ENCODE data around the gene DMD.
"Not testable (repeated sequence)": the region's sequence is repeated elsewhere in the genome, so short reads cannot be mapped to it uniquely, and the experiment has no call there.

Gene DMD

GRCh38 chrX:32562261-32562660 is 649.1 kb downstream of the DMD start:
- Mint-ChIP-seq H3K36me3 (ENCODE audit: low read depth) (no peaks in the 10 kb centered on the region), H3K27me3 (ENCODE audit: low read depth) (no peaks in the 10 kb centered on the region), H3K4me3 (no peak overlapping the region), H3K27ac (no peak overlapping the region), H3K9me3 (no peaks in the 10 kb centered on the region), H3K4me1 (ENCODE audit: low read depth) (no peaks in the 10 kb centered on the region)
- DNase-seq (ENCODE audit: low spot score) = no peak

DNA sequence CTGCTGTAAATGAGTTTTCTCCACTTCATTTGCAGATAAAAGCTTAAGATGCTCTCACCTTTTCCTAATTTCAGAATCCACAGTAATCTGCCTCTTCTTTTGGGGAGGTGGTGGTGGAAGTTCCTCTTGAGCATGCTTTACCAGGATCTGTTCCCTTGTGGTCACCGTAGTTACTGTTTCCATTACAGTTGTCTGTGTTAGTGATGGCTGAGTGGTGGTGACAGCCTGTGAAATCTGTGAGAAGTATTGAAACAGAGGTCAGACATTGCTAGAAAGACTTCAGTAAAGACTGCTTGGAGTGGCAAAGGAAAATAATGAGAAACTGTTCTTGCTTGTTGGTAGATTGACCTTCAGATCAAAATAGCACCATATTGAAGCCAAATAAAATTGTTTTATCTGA is 666.2 kb downstream of the DMD start:
- H3K4me1 Mint-ChIP-seq (ENCODE audit: low read depth) = no peaks in the 10 kb centered on the region
- no peaks in the 10 kb centered on the region for H3K9me3 Mint-ChIP-seq
- H3K36me3 Mint-ChIP-seq (ENCODE audit: low read depth) = no peaks in the 10 kb centered on the region
- H3K27ac Mint-ChIP-seq = no peak overlapping the region
- no peak overlapping the region for H3K4me3 Mint-ChIP-seq
- H3K27me3 Mint-ChIP-seq (ENCODE audit: low read depth) = no peaks in the 10 kb centered on the region
- no peak for DNase-seq (ENCODE audit: low spot score)

DNA sequence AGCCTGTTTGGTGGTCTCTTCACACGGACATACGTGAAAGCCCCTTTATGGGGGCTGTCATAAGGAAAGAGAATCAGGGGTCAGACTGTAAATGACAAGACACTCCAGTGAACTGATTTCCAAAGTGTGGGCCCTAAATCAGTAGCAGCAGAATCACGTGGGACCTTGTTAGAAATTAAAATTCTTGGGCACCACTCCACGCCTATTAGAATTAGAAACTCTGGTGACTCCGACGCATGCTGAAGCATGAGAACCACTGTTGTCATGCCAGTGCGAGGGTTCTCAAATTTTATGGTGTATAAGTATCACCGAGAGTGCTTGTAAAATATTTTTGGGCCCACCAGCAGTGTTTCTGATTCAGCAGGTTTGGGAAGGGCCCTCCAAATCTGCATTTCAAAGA is 672.8 kb downstream of the DMD start:
- DNase-seq (ENCODE audit: low spot score) = no peak
- Mint-ChIP-seq H3K27me3 (ENCODE audit: low read depth) (no peaks in the 10 kb centered on the region), H3K36me3 (ENCODE audit: low read depth) (no peaks in the 10 kb centered on the region), H3K4me3 (no peak overlapping the region), H3K27ac (no peak overlapping the region), H3K9me3 (no peaks in the 10 kb centered on the region), H3K4me1 (ENCODE audit: low read depth) (no peaks in the 10 kb centered on the region)

- Mint-ChIP-seq H3K36me3 (ENCODE audit: low read depth) (no peaks in the 10 kb centered on the region), H3K27ac (no peak overlapping the region), H3K4me3 (no peak overlapping the region), H3K9me3 (no peaks in the 10 kb centered on the region), H3K27me3 (ENCODE audit: low read depth) (no peaks in the 10 kb centered on the region), H3K4me1 (ENCODE audit: low read depth) (no peaks in the 10 kb centered on the region)
- no peak for DNase-seq (ENCODE audit: low spot score)
Measured at GRCh38 chrX:32533848-32534247, 677.5 kb downstream of the DMD start.

GRCh38 chrX:32532262-32532661 is 679.1 kb downstream of the DMD start:
- H3K27ac Mint-ChIP-seq = no peak overlapping the region
- no peaks in the 10 kb centered on the region for H3K27me3 Mint-ChIP-seq (ENCODE audit: low read depth)
- H3K4me1 Mint-ChIP-seq (ENCODE audit: low read depth) = no peaks in the 10 kb centered on the region
- H3K4me3 Mint-ChIP-seq = no peak overlapping the region
- H3K9me3 Mint-ChIP-seq = no peaks in the 10 kb centered on the region
- DNase-seq (ENCODE audit: low spot score) = no peak
- H3K36me3 Mint-ChIP-seq (ENCODE audit: low read depth) = no peaks in the 10 kb centered on the region

DNA sequence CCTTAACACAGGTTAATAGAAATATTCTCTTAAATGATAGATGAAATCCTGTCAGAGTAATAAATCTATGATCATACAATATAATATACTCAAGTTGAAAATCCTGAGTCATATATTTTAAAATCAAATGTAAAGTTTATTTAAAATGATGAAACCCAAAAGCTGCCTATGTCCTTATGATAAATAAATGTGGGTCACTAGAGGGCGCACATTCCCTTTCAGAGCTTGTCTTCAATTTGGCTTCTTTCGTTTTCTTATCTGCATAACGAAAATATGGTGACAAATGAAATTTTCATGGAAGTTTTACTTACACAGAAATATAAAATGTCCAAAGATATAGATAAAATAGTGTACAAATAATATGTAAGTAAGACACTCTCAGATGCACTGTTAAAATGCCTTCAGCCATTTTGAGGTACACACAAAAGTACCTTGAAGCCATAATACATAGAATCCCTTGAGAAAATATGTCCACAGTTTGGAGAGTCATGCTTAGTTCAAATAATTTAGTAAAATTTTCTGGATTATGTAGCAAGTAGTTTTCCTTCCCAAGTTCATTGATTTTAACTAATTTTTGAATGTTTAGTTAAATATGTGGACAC is 680.4 kb downstream of the DMD start:
- H3K27ac Mint-ChIP-seq = no peak overlapping the region
- no peaks in the 10 kb centered on the region for H3K9me3 Mint-ChIP-seq
- H3K36me3 Mint-ChIP-seq (ENCODE audit: low read depth) = no peaks in the 10 kb centered on the region
- H3K4me1 Mint-ChIP-seq (ENCODE audit: low read depth) = no peaks in the 10 kb centered on the region
- H3K27me3 Mint-ChIP-seq (ENCODE audit: low read depth) = no peaks in the 10 kb centered on the region
- H3K4me3 Mint-ChIP-seq = no peak overlapping the region
- DNase-seq (ENCODE audit: low spot score) = no peak

GRCh38 chrX:32528451-32528850 is 682.9 kb downstream of the DMD start:
- H3K4me1 Mint-ChIP-seq (ENCODE audit: low read depth); H3K9me3 Mint-ChIP-seq; H3K27me3 Mint-ChIP-seq (ENCODE audit: low read depth); H3K36me3 Mint-ChIP-seq (ENCODE audit: low read depth); H3K4me3 Mint-ChIP-seq; H3K27ac Mint-ChIP-seq; DNase-seq (ENCODE audit: low spot score): not testable (repeated sequence)

GRCh38 chrX:32525234-32525633 is 686.1 kb downstream of the DMD start:
- Mint-ChIP-seq H3K36me3 (ENCODE audit: low read depth) (no peaks in the 10 kb centered on the region), H3K27ac (no peak overlapping the region), H3K9me3 (no peaks in the 10 kb centered on the region), H3K4me1 (ENCODE audit: low read depth) (no peaks in the 10 kb centered on the region), H3K27me3 (ENCODE audit: low read depth) (no peaks in the 10 kb centered on the region), H3K4me3 (no peak overlapping the region)
- no peak for DNase-seq (ENCODE audit: low spot score)

GRCh38 chrX:32524385-32524784 is 687.0 kb downstream of the DMD start:
- Mint-ChIP-seq H3K4me3 (no peak overlapping the region), H3K36me3 (ENCODE audit: low read depth) (no peaks in the 10 kb centered on the region), H3K9me3 (no peaks in the 10 kb centered on the region), H3K27me3 (ENCODE audit: low read depth) (no peaks in the 10 kb centered on the region), H3K4me1 (ENCODE audit: low read depth) (no peaks in the 10 kb centered on the region), H3K27ac (no peak overlapping the region)
- DNase-seq (ENCODE audit: low spot score) = no peak

GRCh38 chrX:32520789-32521188 is 690.6 kb downstream of the DMD start:
- H3K4me3 Mint-ChIP-seq = no peak overlapping the region
- H3K4me1 Mint-ChIP-seq (ENCODE audit: low read depth) = no peaks in the 10 kb centered on the region
- no peak overlapping the region for H3K27ac Mint-ChIP-seq
- no peaks in the 10 kb centered on the region for H3K27me3 Mint-ChIP-seq (ENCODE audit: low read depth)
- no peaks in the 10 kb centered on the region for H3K36me3 Mint-ChIP-seq (ENCODE audit: low read depth)
- H3K9me3 Mint-ChIP-seq = no peaks in the 10 kb centered on the region
- DNase-seq (ENCODE audit: low spot score) = no peak

GRCh38 chrX:32514986-32515385 is 696.4 kb downstream of the DMD start:
- H3K36me3 Mint-ChIP-seq (ENCODE audit: low read depth) = no peaks in the 10 kb centered on the region
- H3K4me3 Mint-ChIP-seq = no peak overlapping the region
- no peak overlapping the region for H3K27ac Mint-ChIP-seq
- DNase-seq (ENCODE audit: low spot score) = no peak
- no peaks in the 10 kb centered on the region for H3K27me3 Mint-ChIP-seq (ENCODE audit: low read depth)
- no peaks in the 10 kb centered on the region for H3K4me1 Mint-ChIP-seq (ENCODE audit: low read depth)
- no peaks in the 10 kb centered on the region for H3K9me3 Mint-ChIP-seq

DNA sequence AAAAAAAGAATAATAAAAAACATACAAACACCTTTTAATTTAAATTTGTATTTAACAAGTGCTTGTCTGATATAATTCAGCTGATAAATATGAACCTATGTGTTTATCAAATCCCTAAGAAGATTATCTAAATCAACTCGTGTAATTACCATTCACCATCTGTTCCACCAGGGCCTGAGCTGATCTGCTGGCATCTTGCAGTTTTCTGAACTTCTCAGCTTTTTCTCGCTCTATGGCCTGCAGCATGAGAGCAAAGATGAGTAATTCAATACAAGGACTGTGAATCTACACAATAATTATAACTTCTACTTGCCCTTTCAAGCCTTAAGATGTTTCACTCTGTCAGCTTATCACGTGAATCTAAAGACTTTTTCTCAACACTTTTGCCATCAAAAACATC is 709.7 kb downstream of the DMD start:
- no peaks in the 10 kb centered on the region for H3K27me3 Mint-ChIP-seq (ENCODE audit: low read depth)
- H3K4me1 Mint-ChIP-seq (ENCODE audit: low read depth) = no peaks in the 10 kb centered on the region
- no peak overlapping the region for H3K27ac Mint-ChIP-seq
- DNase-seq (ENCODE audit: low spot score) = no peak
- H3K4me3 Mint-ChIP-seq = no peak overlapping the region
- no peaks in the 10 kb centered on the region for H3K9me3 Mint-ChIP-seq
- no peaks in the 10 kb centered on the region for H3K36me3 Mint-ChIP-seq (ENCODE audit: low read depth)

DNA sequence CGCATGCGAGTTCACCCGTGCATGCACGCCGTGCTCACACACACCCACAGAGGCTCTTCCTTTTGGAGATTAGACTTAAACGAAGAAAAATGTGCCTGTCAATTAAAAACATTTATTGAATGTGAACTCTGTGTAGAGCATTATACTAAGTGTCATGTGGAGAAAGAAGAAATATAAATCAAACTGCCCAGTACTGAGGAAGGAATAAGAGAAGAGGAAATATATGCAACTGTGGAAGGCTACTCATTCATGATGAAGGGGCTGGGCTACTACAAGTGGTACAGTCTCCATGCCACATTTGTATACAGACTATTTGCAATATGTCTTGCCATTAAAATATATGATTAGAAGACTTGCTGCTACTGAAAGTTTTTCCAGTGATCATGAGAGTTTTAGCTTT is 714.7 kb downstream of the DMD start:
- H3K4me3 Mint-ChIP-seq = no peak overlapping the region
- no peaks in the 10 kb centered on the region for H3K27me3 Mint-ChIP-seq (ENCODE audit: low read depth)

GRCh38 chrX:32495855-32496254 is 715.5 kb downstream of the DMD start:
- DNase-seq (ENCODE audit: low spot score) = no peak
- no peaks in the 10 kb centered on the region for H3K36me3 Mint-ChIP-seq (ENCODE audit: low read depth)
- H3K4me1 Mint-ChIP-seq (ENCODE audit: low read depth) = no peaks in the 10 kb centered on the region
- H3K4me3 Mint-ChIP-seq = no peak overlapping the region
- no peak overlapping the region for H3K27ac Mint-ChIP-seq
- no peaks in the 10 kb centered on the region for H3K27me3 Mint-ChIP-seq (ENCODE audit: low read depth)
- no peaks in the 10 kb centered on the region for H3K9me3 Mint-ChIP-seq

More for the DNA sequence above, 714.7 kb downstream of the DMD start:
- H3K27ac Mint-ChIP-seq = no peak overlapping the region
- no peaks in the 10 kb centered on the region for H3K4me1 Mint-ChIP-seq (ENCODE audit: low read depth)
- no peak for DNase-seq (ENCODE audit: low spot score)
- H3K9me3 Mint-ChIP-seq = no peaks in the 10 kb centered on the region
- no peaks in the 10 kb centered on the region for H3K36me3 Mint-ChIP-seq (ENCODE audit: low read depth)

DNA sequence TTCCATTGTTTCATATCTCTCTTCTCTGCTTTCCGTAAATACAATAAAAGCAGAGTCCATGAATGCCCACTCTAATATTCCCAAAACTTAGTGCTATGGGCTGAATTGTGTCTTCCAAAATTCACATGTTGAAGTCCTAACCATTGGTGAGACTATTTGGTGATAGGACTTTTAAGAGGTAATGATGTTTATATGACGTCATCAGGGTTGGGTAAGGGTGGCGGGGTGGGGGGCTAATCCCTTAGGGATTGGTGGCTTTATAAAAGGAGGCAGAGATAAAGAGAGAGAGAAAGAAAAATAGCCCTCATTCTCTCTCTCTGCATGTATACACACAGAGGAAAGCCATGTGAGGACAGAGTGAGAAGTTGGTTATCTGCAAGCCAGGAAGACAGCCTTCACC is 722.2 kb downstream of the DMD start:
- H3K27ac Mint-ChIP-seq = no peak overlapping the region

More for the DNA sequence above, 722.2 kb downstream of the DMD start:
- Mint-ChIP-seq H3K4me3 (no peak overlapping the region), H3K27me3 (ENCODE audit: low read depth) (no peaks in the 10 kb centered on the region), H3K9me3 (no peaks in the 10 kb centered on the region), H3K4me1 (ENCODE audit: low read depth) (no peaks in the 10 kb centered on the region), H3K36me3 (ENCODE audit: low read depth) (no peaks in the 10 kb centered on the region)
- no peak for DNase-seq (ENCODE audit: low spot score)

Data from T-helper 2 cell treated with Interferon-gamma antibody and Interleukin-4, amounts not matched to agents 5 μg/mL and 100 μg/mL, for 36 hours (primary cell).